Measurements from ENCODE around the gene TRNP1.

Gene TRNP1

DNA sequence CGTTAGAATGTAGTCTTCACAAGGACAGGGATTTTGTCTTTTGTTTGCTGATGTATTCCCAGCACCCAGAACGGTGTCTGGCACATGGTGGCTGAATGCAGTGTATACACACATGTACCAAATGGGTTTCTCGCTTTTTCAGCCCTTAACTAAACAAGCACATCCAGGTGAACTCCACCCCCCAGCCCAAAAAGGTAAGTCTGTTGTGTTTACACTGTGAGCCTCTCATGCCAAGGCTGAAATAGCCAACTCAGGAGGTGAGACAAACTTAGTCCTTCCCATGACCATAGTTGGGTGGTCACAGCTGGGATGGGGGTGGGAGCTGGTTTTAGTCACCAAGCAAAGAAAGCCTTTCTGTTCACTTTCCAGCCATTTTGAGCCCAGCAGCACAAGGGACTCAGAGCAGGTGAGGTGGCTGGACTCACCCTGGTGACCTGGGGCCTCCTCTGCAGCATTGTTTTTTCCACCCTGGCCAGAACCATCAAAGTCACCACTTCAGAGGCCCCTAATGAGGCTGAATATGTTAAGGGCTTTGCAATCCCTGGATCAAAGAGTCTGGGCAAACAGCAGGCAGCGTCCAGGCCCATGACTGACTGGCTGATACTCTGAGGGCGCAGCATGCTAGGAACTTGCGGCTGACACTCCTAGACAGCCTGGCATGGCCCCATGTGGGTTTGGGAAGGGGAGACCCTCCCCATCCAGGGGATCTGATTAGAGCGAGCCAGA lies 10.4 kb downstream of the TRNP1 start:
- DNase-seq, result no peak

DNA sequence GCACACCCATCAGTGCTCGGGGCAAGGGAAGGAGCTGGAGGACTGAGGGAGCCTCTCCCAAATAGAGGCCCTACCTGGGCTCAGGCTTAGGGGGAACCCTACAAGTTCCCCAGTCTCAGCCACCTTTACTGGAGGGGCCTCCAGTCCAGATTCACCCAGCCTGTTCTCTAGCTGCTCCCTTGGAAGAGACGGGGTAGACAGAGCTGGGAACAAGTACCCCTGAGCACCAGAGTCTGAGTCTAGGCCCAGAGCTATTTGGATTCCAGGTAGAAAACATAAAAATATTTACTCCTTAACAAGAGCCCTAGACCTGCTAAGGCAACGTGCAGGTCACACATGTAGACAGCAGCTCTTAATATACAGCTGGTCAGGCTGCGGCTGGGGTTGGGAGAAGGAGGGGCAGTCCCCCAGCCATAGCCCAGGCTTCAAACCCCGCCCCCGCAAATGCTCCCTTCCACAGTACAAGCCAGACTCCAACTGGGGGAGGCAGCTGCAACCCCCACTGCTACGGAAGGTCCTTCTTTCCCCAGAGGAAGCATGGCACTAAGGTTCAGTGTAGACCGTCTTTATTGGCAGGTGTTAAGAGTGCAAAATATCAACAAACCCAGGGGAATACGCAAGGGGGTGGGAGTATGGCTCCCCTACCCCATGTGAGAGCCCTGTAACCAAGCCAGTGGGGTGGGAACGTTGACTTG lies 11.1 kb downstream of the TRNP1 start:
- DNase-seq, result no peak

DNA sequence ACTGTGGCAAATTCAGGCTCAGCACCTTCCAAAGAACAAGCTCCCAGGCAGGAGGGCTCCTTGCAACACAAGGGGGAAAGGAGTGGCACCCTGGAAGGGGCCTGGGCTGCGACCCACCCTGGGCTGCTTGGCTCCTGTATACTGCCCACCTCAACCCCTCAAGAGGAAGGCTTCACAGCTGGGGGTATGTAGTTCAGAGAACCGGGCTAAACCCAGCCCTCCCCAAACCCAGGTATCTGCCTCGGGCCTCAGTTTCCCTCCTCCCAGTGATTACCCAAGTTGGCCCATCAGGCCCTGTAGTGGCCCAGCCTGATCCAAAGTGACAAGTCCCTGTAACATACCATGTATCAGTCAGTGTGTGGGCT lies 11.7 kb downstream of the TRNP1 start:
- no peak for DNase-seq

DNA sequence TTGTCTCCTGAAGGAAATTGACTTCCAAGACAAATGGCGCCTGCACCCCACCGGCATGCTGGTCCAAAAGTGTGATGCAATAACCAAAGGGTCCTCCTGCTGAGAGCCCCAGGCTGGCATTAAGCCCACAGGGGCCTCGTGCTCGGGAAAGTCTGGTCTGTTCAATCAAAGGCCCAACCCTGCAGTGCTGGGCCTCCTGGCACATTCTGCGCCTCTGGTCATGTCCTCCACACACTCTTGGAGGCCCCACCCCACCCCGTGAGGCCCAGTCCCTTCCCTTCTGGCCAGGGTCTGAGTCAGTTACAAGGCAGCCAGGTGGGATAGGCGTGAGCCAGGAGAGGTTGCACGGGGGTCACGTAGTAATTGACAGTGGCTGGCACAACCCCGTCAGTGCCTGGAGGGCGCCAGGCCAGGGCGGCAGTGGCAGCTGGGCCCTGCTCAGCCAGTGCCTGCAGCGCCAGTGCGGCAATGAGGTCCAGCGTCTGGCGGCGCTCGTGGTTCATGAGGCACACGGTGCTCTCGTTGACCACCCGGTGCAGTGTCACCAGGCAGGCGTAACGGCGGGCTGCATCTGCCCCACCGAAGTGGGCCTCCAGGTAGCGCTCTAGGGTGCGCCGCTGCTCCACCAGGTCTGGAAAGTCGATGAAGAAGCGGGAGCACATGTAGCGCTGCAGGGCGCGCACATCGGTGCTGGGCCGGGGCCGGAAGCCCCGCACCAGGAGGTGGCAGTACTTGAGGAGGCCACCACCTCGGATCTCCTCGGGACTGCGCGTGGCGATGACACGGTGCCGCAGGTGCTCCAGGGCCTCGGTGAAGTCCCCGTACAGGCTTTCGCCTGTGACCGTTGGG lies 12.4 kb downstream of the TRNP1 start:
- DNase-seq, result no peak

DNA sequence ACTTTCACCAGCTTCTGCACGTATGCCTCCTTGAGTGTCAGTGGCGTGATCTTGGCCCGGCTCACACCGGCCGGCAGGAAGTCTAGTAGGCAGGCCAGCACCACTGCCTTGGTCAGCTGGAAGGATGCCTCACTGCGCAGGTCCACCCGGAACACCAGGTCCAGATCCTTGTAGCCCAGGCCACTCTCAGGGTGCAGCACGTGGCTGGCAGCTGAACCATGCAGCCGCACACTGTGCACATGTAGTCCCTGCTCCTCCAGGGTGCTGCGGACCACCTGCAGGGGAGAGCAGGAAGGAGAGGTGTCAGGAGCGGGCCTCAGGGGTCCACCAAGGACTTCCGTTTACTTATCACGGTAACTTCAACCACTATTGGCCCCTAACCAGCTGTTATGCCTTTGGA lies 13.2 kb downstream of the TRNP1 start:
- DNase-seq, result no peak

DNA sequence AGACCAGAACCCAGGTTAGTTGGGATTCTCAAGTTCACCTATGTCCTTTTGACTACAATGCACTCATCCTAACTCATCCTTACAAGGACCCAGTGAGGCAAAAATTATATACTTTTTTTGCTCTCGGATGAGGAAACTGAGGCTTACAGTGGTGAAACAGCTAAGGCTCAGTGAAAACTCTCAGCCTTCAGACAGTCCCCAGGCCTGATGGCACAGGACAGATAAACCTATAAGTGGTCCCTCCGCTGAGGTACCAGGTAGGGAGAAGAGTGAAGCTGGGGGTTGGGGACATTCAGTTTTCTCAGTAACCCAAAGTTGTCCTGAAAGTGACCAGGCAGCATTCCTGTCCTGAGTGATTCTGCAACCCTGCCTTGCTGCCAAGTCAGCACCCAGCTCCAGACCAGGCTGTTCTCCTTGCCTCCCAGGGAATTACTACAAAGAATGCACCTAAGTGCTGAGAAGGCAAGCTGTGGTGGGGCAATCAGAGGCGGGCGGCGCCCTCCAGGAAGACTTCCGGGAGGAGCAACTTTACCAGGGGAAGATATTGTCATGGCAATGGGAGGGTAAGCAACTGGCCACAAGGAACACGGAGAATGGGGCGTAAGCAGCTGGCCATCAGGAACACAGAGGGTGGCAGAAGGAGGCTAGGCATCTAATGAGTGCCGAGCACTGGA lies 14.6 kb downstream of the TRNP1 start:
- no peak for DNase-seq

DNA sequence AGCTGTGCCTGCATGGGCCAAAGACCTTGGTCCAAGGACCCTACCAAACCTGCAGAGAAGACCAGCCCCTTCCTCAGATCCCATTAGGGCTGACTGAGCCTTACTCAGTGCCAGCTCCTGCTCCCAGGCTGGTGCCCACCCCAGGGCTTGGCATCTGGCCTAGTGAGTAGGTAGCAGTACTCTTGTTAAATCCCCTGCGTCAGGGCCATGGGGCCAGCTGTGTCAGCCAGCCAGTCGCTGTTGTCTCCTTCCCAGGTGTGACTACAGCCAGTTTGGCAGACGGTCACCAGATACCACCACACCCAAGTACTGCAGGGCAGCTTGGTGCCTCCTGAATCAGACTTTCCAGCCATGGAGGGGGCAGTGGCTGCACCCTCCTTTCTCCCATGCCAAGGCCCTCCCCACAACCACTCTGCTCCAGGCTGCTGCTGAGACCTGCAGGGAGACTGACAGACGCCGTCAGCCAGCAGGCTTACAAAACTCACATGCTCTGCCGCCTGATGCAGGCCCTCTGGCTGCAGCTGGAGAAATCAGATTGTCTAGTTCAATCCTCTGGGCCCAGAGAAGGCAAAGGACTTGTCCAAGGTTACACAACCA lies 16.2 kb downstream of the TRNP1 start:
- DNase-seq, result no peak

DNA sequence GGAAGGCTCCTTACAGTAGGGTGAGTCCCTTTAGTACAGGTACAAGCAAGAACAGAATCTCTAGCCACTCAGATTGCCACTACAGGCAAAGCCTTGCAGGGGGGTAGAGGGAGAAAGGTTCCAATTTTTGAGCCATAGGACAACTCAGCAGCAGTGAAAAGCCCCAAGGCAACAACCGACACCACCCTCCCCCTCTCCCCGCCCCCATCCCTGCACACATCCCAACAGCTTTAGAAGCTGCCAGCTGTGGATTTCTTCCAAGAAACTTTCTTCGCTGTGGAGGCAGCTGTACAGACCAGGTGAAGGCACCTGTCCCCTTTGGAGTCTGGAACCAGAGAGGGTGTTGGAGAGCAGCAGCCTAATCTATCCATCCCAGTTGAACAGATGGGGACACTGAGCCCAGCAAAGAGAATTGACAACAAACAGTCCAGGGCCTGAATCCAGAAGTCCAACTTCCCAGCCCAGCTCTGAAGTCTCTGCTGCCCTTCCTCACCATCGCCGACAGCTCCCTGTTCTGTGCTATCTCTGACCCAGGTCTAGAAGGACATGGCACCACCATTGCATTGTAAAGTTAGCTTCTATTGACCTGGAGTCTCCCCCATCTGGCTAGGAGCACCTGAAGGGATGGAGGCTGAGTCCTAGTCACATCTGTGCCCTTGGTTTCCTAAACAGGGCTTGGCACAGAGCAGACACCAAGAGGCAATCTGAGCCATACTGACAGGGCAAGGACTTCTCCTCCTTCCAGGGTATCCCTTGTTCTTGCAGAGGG lies 16.9 kb downstream of the TRNP1 start:
- DNase-seq, result no peak

DNA sequence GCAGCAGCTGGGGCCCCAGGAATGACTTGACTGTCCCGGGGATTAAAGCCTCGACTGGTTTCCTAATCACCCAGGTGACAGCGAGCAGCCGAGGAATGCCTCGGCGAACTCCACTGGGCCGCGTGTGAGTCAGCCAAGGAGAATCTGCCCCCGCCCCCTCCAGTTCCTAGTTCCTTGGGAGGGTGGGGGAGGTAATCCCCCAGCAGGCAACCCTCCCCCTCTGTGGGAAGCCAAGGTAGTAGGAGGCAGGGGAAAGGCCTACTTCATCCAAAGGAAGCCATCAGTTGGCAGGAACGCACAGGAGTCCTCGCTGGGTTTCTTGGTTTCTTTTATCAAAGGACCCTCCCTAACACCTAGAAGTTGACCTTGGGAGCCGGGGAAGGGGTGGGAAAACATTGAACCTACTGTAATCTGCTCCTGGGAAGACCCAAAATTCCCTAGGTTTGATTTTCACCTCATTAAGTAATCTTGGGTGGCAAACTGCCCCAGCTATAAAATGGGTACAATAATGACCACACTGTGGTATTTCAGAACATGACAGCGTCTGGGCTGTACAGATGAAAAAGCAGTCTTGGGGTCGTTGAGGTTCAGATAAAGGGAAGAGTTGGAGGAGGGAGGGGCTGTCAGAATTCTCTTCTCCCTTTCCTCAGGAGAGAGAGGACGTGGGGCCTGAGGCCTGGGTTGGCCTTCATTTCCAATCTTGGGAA lies 17.7 kb downstream of the TRNP1 start:
- DNase-seq, result no peak

DNA sequence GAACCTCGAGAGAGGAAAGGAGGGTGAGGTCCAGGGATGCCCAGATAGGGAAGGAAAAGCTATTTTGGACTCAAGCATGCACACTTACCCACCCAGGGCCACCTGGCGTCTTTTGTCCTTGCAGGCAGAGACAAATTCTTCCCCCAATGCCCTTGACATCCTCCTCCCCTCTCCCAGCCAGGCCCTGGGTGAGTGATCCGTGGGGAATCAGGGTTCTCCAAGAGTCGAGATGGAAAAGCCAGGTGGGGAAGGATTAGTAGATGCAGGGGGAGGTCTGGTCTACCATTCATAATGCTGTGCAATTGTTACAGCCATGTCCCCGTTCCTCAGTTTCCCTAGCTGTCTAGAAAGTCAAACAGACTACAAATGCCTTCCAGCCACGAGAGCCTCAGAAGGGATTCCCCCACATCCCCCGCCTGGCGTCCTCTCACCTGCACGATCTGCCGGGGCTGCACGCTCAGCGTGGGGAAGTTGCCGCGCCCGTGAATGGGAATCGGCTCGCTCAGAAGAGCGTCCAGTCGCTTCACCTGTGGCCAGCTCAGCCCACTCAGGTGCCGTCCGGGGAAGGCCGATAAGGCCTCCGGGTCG lies 18.6 kb downstream of the TRNP1 start:
- DNase-seq, result no peak

DNA sequence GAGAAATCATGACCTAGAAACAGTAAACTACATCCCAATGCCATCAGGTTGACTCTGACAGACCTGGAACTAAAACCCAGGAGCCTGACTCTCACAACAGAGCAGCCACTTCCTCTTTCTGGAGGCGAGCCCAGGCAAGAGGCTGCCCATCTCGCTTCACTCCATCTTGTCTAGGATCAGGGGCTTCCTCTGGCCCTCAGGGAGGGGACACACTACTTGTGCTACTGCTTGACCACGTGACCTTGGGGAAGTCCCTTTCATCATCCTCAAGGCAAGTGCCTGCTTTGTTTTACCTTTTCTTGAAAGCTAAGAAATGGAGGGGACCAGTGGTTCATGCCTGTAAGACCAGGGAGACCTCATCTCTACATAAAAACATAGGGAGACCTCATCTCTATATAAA lies 21.8 kb downstream of the TRNP1 start:
- DNase-seq, result no peak

DNA sequence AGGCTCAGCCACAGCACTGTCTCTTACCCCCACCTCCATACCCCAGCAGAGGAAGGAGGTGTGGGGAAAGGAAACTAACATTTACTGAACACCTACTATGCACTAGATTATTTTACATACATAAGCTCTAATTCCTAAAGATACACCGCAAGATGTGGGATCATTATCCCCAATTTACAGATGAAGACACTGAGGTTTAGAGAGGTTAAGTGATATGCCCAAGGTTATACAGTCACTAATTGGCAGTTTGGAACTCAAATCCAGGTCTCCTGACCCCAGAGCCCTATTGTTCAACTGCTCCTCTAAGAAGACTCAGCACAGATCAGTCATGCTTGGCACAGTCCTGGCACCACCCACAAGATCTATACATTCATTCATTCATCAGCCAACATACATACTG lies 22.9 kb downstream of the TRNP1 start:
- DNase-seq, result no peak

DNA sequence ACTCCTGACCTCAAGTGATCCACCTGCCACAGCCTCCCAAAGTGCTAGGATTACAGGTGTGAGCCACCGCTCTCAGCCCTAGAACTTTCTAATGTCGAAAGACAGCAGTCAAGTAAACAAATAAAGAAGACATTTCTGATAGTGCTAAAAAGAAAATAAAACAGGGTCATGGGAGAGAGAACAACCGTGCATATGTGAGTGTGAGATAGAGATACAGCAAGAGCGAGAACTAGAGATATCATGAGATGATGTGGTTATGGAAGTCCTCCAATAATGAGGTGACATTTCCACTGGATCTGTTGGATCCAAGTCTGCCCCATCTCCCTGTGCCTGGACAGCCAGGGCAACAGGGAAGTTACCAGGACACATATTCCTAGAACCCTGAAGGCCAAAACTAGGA lies 23.7 kb downstream of the TRNP1 start:
- no peak for DNase-seq

DNA sequence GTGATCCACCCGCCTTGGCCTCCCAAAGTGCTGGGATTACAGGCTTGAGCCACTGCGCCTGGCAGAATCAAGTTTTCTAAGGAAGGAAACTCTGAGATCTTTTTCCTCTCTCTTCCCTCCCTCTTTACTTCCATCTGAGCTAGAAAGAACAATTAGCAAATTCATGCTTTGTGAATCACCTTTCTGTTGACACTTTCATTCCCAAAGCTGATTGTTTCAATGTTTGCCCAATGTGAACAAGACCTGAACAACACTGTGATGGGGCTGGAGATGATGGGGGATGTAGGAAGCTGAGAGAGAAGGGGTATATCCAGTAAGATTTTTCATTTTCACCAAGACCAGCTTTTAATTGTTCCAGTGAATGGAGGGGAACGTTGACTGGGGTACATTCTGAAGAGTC lies 24.8 kb downstream of the TRNP1 start:
- no peak for DNase-seq

DNA sequence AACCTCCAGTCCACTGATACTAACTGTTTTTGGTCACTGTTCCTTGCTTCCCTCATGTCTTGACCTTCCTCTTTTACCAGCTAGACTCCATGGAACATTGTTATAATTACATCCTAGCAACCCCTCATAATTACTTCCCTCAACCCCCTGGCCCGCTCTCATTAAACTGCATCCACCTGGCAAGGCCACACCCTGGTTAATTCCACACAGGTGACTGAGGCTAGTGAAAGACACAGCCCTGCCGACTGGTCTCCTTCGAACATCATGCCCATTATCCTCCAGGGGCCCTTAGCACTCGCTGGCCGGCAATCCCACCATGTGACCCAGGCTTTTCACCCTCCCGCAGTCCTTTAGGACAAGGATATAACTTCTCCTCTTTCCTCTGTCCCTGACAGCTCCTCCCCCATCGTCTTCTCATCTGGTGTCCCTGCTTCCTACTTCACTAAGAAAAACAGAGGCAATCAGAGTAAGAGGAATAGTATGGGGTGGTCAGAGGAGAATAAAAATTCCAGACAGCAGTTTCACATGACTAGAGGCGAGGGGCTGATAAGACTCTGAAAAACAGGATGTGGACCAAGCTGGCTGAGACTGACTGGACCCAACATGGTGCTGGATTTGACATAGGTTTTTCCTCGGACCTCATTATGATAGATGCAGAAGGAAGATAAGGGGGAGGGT lies 28.0 kb downstream of the TRNP1 start:
- DNase-seq, result no peak

DNA sequence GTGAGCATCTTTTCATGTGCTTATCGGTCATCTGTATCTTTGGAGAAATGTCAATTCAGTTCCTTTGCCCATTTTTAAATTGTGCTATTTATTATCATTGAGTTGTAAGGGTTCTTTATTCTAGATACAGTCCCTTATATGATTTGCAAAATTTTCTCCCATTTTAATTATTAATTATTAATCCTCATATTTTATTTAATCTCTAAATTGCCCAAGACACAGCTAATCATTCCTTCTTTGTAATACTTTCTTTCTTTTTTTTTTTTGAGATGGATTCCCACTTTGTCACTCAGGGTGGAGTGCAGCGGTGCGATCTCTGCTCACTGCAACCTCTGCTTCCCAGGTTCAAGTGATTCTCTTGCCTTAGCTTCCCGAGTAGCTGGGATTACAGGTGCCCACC lies 32.2 kb downstream of the TRNP1 start:
- no peak for DNase-seq

DNA sequence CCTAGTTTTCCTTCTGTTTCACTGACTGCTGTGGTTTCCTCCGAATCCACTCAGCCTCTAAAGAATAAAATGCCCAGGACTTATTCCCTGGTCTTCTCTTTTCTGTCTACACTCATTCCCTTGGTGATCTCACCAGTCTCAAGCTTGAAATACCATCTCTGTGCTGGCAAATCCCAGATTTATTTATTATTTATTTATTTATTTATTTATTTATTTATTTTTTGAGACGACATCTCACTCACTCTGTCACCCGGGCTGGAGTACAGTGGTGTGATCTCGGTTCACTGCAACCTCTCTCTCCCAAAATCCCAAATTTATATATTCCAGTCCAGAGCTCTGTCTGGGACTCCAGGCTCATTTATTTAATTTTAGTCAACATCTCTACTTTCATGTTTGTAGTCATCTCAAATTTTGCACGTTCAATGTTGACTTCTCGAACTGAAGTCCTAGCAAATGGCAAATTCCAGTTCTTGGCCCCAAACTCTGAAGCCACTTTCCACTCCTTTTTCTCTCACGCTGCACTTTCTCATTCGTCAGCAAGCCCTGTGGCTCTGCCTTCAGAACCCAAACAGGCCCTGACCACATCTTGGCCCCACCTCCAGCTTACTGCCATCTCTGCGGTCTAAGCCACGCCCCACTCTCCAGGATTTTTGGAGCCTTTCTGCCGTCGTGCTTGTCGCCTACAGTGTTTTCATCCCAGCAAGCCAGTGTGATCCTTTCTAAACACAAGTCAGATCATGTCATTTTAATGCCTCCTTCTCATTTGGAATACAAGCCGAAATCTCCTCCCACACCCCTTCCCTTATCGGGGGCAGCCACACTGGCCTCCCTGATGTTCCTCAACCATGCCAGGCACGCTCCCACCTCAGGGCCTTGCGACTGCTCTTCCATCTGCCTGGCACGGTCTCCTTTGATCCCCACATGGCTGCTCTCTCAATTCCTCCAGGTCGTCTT lies 33.4 kb downstream of the TRNP1 start:
- DNase-seq, result no peak

DNA sequence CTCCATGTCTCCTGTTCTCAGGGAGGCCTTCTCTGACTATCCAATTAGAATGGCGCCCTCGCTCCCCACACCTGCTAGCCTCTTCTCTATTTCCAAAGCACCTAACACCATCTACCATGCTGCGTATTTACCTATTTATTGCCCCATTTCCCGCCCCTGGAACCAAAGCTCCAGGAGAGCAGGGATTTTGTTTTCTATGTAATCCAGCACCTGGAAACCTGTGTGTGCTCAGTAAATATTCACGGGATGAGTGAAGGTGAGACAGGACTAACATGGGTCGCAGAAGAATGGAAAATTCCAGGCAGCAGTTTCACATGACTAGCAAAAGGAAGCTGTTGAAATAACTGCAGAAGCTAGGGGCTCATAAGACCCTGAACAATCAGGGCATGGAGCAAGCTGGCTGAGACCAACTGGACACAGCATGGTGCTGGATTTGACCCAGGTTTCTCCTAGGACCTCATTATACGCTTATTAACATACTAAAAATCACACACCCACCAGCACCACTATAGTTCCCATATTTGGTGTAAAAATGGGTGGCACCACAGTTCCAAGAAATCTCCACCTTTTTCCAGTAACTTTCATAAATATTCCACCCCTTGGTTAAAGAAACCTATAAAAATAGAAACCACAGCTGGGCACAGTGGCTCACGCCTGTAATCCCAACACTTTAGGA lies 34.2 kb downstream of the TRNP1 start:
- DNase-seq, result no peak

DNA sequence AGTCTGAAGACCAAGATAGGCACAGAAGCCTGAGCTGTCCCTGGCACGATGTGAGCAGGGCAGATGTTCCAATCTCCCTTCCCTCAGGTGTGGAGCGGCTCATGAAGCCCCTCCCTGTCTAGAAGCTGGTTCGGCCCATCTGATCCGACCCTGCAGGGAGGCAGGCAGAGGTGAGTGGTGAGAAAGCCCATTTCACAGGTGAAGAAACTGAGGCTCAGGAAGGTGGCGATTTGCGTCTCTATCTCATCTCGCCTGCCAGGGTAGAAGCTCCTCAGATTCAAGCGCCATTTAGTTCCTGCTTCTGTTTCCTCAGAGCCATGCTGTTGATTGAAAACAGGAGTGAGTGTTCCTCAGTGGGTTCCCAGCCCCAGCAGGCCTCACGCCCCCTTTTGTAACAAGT lies 36.0 kb downstream of the TRNP1 start:
- DNase-seq, result no peak

Data from stimulated activated naive CD4-positive, alpha-beta T cell (primary cell).